LNCAP (cell line): ENCODE data around the gene CCRL2.

ENCODE experiments used
- CTCF ChIP-seq: fragments of 450-650 bp; IDR thresholded peaks from 2 replicates; pipeline ENCODE4 v1.5.1; 2017; ENCODE audit warnings: mild to moderate bottlenecking

Gene CCRL2

DNA sequence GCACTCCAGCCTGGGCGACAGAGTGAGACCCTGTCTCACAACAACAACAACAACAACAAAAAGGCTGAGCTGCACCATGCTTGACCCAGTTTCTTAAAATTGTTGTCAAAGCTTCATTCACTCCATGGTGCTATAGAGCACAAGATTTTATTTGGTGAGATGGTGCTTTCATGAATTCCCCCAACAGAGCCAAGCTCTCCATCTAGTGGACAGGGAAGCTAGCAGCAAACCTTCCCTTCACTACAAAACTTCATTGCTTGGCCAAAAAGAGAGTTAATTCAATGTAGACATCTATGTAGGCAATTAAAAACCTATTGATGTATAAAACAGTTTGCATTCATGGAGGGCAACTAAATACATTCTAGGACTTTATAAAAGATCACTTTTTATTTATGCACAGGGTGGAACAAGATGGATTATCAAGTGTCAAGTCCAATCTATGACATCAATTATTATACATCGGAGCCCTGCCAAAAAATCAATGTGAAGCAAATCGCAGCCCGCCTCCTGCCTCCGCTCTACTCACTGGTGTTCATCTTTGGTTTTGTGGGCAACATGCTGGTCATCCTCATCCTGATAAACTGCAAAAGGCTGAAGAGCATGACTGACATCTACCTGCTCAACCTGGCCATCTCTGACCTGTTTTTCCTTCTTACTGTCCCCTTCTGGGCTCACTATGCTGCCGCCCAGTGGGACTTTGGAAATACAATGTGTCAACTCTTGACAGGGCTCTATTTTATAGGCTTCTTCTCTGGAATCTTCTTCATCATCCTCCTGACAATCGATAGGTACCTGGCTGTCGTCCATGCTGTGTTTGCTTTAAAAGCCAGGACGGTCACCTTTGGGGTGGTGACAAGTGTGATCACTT is 34.3 kb upstream of the CCRL2 start:
- peak; percentile 68 for TF ChIP-seq CTCF

GRCh38 chr3:46374755-46375154 is 32.3 kb upstream of the CCRL2 start:
- no peak for TF ChIP-seq CTCF

DNA sequence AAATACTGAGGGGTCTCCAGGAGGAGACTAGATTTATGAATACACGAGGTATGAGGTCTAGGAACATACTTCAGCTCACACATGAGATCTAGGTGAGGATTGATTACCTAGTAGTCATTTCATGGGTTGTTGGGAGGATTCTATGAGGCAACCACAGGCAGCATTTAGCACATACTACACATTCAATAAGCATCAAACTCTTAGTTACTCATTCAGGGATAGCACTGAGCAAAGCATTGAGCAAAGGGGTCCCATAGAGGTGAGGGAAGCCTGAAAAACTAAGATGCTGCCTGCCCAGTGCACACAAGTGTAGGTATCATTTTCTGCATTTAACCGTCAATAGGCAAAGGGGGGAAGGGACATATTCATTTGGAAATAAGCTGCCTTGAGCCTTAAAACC is 31.8 kb upstream of the CCRL2 start:
- TF ChIP-seq CTCF, result no peak

GRCh38 chr3:46375814-46376213 is 31.2 kb upstream of the CCRL2 start:
- TF ChIP-seq CTCF, result no peak

GRCh38 chr3:46378426-46378942 is 28.6 kb upstream of the CCRL2 start:
- TF ChIP-seq CTCF, result peak; percentile 90

DNA sequence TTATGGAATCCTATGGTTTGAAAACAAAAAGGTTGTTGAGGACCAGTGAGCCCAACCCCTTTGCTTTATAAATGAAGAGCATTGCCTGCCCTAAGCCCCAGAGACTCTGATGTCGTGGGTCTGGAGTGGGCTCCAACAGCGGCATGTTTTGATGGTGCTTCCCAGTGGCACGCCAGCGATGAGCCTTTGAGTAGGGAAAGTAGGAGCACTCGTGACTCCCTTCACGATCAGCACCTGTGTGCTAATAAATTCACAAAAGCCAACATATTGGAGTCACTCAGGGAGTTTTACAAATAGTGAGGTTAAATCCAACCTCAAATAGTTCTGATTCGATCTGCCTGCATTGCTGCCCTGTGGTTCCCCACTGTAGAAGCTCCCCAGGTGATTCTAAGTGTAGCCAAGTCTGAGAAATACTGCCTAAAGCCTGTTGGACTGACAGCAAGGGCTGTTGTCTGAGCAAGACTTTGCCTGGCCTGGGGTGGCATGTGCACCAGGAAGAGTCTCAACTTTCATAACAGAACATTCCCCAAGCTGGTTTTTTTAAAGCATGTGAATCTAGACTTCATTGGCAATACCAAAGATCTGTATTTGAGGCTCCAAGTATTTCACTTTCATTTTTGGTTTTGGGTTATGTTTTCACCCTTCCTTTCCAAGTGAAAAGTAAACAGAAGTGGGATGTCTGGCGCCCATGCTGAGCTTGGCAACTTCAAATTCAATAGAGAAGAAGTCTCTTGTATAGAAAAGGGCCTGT is 26.4 kb upstream of the CCRL2 start:
- TF ChIP-seq CTCF, result no peak

DNA sequence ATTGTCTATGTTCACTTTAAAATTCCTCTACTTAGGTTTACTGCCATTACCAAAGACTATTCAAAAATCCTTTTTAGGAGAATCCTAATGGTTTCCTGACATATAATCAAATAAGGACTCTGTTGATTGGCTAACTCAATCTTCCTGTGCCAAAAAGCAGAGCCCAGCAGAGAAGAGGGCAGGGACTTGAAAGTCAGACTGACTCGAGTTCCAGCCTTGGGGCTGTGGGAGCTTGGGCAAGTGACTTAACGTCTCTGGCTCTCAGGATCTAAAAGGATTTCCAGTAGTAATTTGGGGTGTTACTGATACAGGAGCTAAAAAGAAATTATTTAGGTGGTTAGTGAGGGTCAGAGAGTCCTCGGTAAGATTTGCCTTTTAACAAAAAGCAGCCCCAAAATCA is 25.4 kb upstream of the CCRL2 start:
- no peak for TF ChIP-seq CTCF
